K562 (cell line): Measurements from ENCODE around the gene TRIM24. TPM values are rescaled to one million over a fixed set of nuclear protein-coding genes. Genes with fewer than 3 reads are reported as not detected.
A peak's percentile ranks its signal among the peaks of the same experiment; 100 is the strongest.

ENCODE experiments used
- ATAC-seq: fragments of 200-7000 bp; cut with Tn5 transposase; 3 replicates; pipeline ENCODE4 v1.9.1; 2020; ENCODE audit warnings: moderate library complexity
- BruUV-seq: library from RNA; stranded (reverse); fragments of 400-500 nt; replicated peaks from 2 replicates; lab custom pipeline; 2021; lab: Mats Ljungman, UMichigan
- CTCF ChIA-PET: fragments of 300-600 bp; formaldehyde crosslinking; extraction: SDS; loops from one replicate; lab custom pipeline; 2021; ENCODE audit warnings: low intra/inter-chr PET ratio; lab: Yijun Ruan, JAX
- POLR2A ChIA-PET: fragments of 300-600, 350-650 bp; sonication (Branson Sonifier 250); formaldehyde crosslinking; extraction: SDS; loops from one replicate; lab custom pipeline; 2021; ENCODE audit warnings: antibody characterized with exemption, inconsistent platforms; lab: Yijun Ruan, JAX
- DNase-seq, 4 experiments: peaks; one replicate each; pipeline versions ENCODE4 v3.0.0 to v3.0.0-alpha.2; 2011 to 2018; ENCODE audit warnings: low spot score in 3 of 4, mixed read lengths in 3 of 4; ENCODE audit errors: extremely low read depth in 1 of 4
- FAIRE-seq: peaks from 2 replicates; lab custom pipeline; 2011; peaks lifted over from hg19 to GRCh38; lab: Jason Lieb, UNC
- H2AFZ ChIP-seq: 2 replicates; pipeline ENCODE4 v1.6.0; 2011; ENCODE audit warnings: low read depth, low read length, control low read depth, inconsistent platforms
- H3K27ac ChIP-seq: fragments of 200-600 bp; 3 replicates; pipeline ENCODE4 v1.8.0; 2011; ENCODE audit warnings: low read depth, mild to moderate bottlenecking, control low read depth, inconsistent platforms, low read length, moderate library complexity, mixed read lengths; ENCODE audit errors: extremely low read depth
- H3K27me3 ChIP-seq, 2 experiments: fragments of 300-600 bp in 1 of 2; 2 replicates in 1 of 2; 3 replicates in 1 of 2; pipeline versions ENCODE4 v1.6.0 to v1.8.0; 2011; ENCODE audit warnings: inconsistent platforms in 2 of 2, low read length in 2 of 2, mild to moderate bottlenecking in 1 of 2, mixed read lengths in 1 of 2, moderate library complexity in 1 of 2; ENCODE audit not compliant: control insufficient read depth in 2 of 2, insufficient read depth in 2 of 2
- H3K36me3 ChIP-seq: fragments of 300-600 bp; 3 replicates; pipeline ENCODE4 v1.8.0; 2011; ENCODE audit warnings: mild to moderate bottlenecking, low read length, inconsistent platforms; ENCODE audit not compliant: control insufficient read depth, insufficient read depth
- H3K4me1 ChIP-seq, 2 experiments: fragments of 200-600 bp in 1 of 2; replicated peaks in 1 of 2; 2 replicates in 1 of 2; 3 replicates in 1 of 2; pipeline versions ENCODE4 v1.5.1 to v1.8.0; 2011; ENCODE audit warnings: inconsistent platforms in 2 of 2, low read length in 2 of 2, mild to moderate bottlenecking in 1 of 2, mixed read lengths in 1 of 2, moderate library complexity in 1 of 2; ENCODE audit not compliant: control insufficient read depth in 2 of 2, insufficient read depth in 2 of 2
- H3K4me2 ChIP-seq: 2 replicates; pipeline ENCODE4 v1.6.1; 2011; ENCODE audit warnings: low read length, control low read depth, inconsistent platforms, mixed read lengths; ENCODE audit not compliant: insufficient read depth
- H3K4me3 ChIP-seq: fragments of 200-600 bp; sonication (generic), shearing (Covaris generic); 2 replicates; pipeline ENCODE4 v1.5.1; 2016; ENCODE audit warnings: control low read depth, inconsistent platforms
- H3K79me2 ChIP-seq: fragments of 200-600 bp; 3 replicates; pipeline ENCODE4 v1.8.0; 2011; ENCODE audit warnings: low read length, inconsistent platforms; ENCODE audit not compliant: control insufficient read depth, insufficient read depth
- H3K9ac ChIP-seq, 2 experiments: 2 replicates each; pipeline versions ENCODE4 v1.6.0 to v1.6.1; 2011; ENCODE audit warnings: low read depth in 2 of 2, low read length in 2 of 2, control low read depth in 1 of 2, inconsistent platforms in 1 of 2, mild to moderate bottlenecking in 1 of 2, mixed read lengths in 1 of 2; ENCODE audit not compliant: insufficient read depth in 1 of 2
- H3K9me1 ChIP-seq: one replicate; pipeline ENCODE4 v1.6.0; 2011; ENCODE audit warnings: inconsistent platforms, mild to moderate bottlenecking, low read length, moderate library complexity; ENCODE audit not compliant: control insufficient read depth, insufficient read depth
- H3K9me3 ChIP-seq: replicated peaks from 2 replicates; pipeline ENCODE4 v1.5.1; 2011; ENCODE audit warnings: low read depth, low read length, inconsistent platforms; ENCODE audit not compliant: control insufficient read depth, insufficient read depth
- H4K20me1 ChIP-seq: replicated peaks from 2 replicates; pipeline ENCODE4 v1.6.1; 2011; ENCODE audit warnings: low read length, inconsistent platforms, mixed read lengths; ENCODE audit not compliant: control insufficient read depth, insufficient read depth
- ETV6 ChIP-seq, 3 experiments: fragments of 150-350 bp in 1 of 3; sonication (generic) in 1 of 3; formaldehyde crosslinking in 1 of 3; IDR thresholded peaks; 2 replicates each; pipeline versions ENCODE4 v1.6.1 to v1.8.0; 2014 to 2022; ENCODE audit warnings: borderline replicate concordance in 2 of 3, low read depth in 2 of 3, antibody characterized with exemption in 1 of 3, low read length in 1 of 3, mild to moderate bottlenecking in 1 of 3, missing genetic modification reagents in 1 of 3
- HLTF ChIP-seq: fragments of 450-650 bp; IDR thresholded peaks from 2 replicates; pipeline ENCODE4 v1.6.1; 2016
- NR0B1 ChIP-seq: fragments of 450-650 bp; IDR thresholded peaks from one replicate; pipeline ENCODE4 v1.6.1; 2018; ENCODE audit warnings: mild to moderate bottlenecking, moderate library complexity; ENCODE audit not compliant: partially characterized antibody
- RBM39 ChIP-seq: fragments of 200-400 bp; formaldehyde crosslinking; optimal IDR thresholded peaks from 2 replicates; pipeline ENCODE3; 2018; ENCODE audit warnings: low read depth, low read length
- SETDB1 ChIP-seq: IDR thresholded peaks from one replicate; pipeline ENCODE4 v1.6.1; 2012; ENCODE audit warnings: low read length, control low read depth, inconsistent platforms
- SUPT5H ChIP-seq: fragments of 450-650 bp; IDR thresholded peaks from 2 replicates; pipeline ENCODE4 v1.6.1; 2016
- U2AF2 ChIP-seq: fragments of 200-400 bp; formaldehyde crosslinking; optimal IDR thresholded peaks from 2 replicates; pipeline ENCODE3; 2017; ENCODE audit warnings: low read depth, mild to moderate bottlenecking, low read length
- USF1 ChIP-seq: sonication (generic); formaldehyde crosslinking; IDR thresholded peaks from 2 replicates; pipeline ENCODE4 v1.9.0; 2022; ENCODE audit warnings: mild to moderate bottlenecking, missing genetic modification reagents
- ZBTB12 ChIP-seq: fragments of 250-450 bp; sonication (Bioruptor Pico); IDR thresholded peaks from 2 replicates; pipeline ENCODE4 v1.4.0; 2020
- ZNF316 ChIP-seq: fragments of 450-650 bp; IDR thresholded peaks from 2 replicates; pipeline ENCODE4 v1.6.1; 2016
- ZNF398 ChIP-seq: fragments of 250-450 bp; sonication (Bioruptor Pico); IDR thresholded peaks from 2 replicates; pipeline ENCODE4 v1.8.0; 2021; ENCODE audit warnings: moderate library complexity, mild to moderate bottlenecking, inconsistent platforms
- ZNF780A ChIP-seq: fragments of 250-450 bp; sonication (Bioruptor Pico); IDR thresholded peaks from 2 replicates; pipeline ENCODE4 v1.5.0; 2021; ENCODE audit warnings: mild to moderate bottlenecking
- WGBS: fragments of 100-300 bp; shearing (Covaris generic); methylation state at CpG from one replicate; pipeline ENCODE4 v1.1.6; 2016; ENCODE audit warnings: low coverage, mixed read lengths; ENCODE audit not compliant: insufficient coverage; ENCODE audit errors: missing lambda C conversion rate; 5-methylcytosine and 5-hydroxymethylcytosine counted together
- in situ Hi-C: fragments of 300-500 bp; cut with MboI; formaldehyde crosslinking; loops from 4 replicates; pipeline ENCODE4 v1.15.0; 2018; ENCODE audit warnings: inconsistent platforms, mixed read lengths
- intact Hi-C: fragments of 100-400 bp; cut with micrococcal nuclease; formaldehyde crosslinking; loops from 2 replicates; pipeline ENCODE4 v1.14.2; 2022
- polyA plus RNA-seq, 8 experiments: library from polyadenylated mRNA; depleted of rRNA in 4 of 8; stranded (reverse) in 5 of 8; unstranded in 3 of 8; fragments of >200 nt; fragmentation: Nextera tagmentation in 2 of 8; fragmentation: Illumina TruSeq in 1 of 8; extraction: Ambion mirVana in 2 of 8; extraction: Trizol in 1 of 8; gene quantifications; 2 replicates each; pipeline versions ENCODE4 v1.2.1 to v1.2.3, GENCODE V29; 2011 to 2014; ENCODE audit warnings: inconsistent platforms in 1 of 8, missing spikeins in 1 of 8
- total RNA-seq, 7 experiments: library from RNA; depleted of rRNA in 6 of 7; stranded (reverse); fragments of >200 nt in 6 of 7; fragmentation: Illumina TruSeq in 2 of 7; extraction: Trizol in 2 of 7; gene quantifications; 2 replicates each; pipeline versions ENCODE4 v1.2.1 to v1.2.3, GENCODE V29; 2011 to 2021; ENCODE audit warnings: low replicate concordance in 1 of 7
- TF ChIP-seq, protein P1 (sequence below): sonication (generic); formaldehyde crosslinking; IDR thresholded peaks from 2 replicates; pipeline ENCODE4 v1.8.0; 2022; ENCODE audit warnings: mild to moderate bottlenecking, missing genetic modification reagents

The TRIM24 gene
- total and polyA plus RNA-seq, 9 of the 15 experiments (the other 6 are each of a cell fraction or from before 2014, with no cell fraction given): 13.4 to 74.0 (median 41.7) TPM

- POLR2A ChIA-PET: interaction anchor here (0.7 to 1.4 kb wide), 2 partner anchors 10 to 26 kb away, joined by 3 read pairs; no protein-coding TSS in a partner anchor
- in situ Hi-C loops (no loop called here), intact Hi-C loops (no loop called here)
- H3K27ac ChIP-seq: no peak overlapping the region
- DNase-seq: peak in 1 of 4 experiments; percentile 4
- H3K9me3 ChIP-seq: 0 out of 2 replicates have a peak, but pooled peaks cover 4% of the 10 kb centered on the region
- H3K9ac ChIP-seq: no peak overlapping the region
- H3K36me3 ChIP-seq: no peaks in the 10 kb centered on the region
- no peak for FAIRE-seq
- H3K4me1 ChIP-seq: no peaks in the 10 kb centered on the region; a peak in 1 of 5 replicates
- no TSS peak for BruUV-seq
- no peak overlapping the region for H2AFZ ChIP-seq
- H3K79me2 ChIP-seq: no peaks in the 10 kb centered on the region
- H4K20me1 ChIP-seq: no peaks in the 10 kb centered on the region
- no peak overlapping the region for H3K4me3 ChIP-seq
- CTCF ChIA-PET: no interaction called here
- peaks cover 2 to 16% of the 10 kb centered on the region in 2 experiments; a peak in 3 of 5 replicates for H3K27me3 ChIP-seq
- WGBS: 42% methylated on average over 6 of the region's 6 CpGs
- ATAC-seq: peak; percentile 27; the same call in 2 of the 3 replicates
- H3K4me2 ChIP-seq: no peak overlapping the region
- H3K9me1 ChIP-seq: no peaks in the 10 kb centered on the region
- TF ChIP-seq USF1 (CRISPR knock-in tag): no peak
- no peak for TF ChIP-seq ZNF316
- TF ChIP-seq HLTF: no peak
- TF ChIP-seq SUPT5H: no peak
- TF ChIP-seq RBM39: no peak
- TF ChIP-seq ZNF398: no peak
- TF ChIP-seq U2AF2: no peak
- TF ChIP-seq, protein P1, sequence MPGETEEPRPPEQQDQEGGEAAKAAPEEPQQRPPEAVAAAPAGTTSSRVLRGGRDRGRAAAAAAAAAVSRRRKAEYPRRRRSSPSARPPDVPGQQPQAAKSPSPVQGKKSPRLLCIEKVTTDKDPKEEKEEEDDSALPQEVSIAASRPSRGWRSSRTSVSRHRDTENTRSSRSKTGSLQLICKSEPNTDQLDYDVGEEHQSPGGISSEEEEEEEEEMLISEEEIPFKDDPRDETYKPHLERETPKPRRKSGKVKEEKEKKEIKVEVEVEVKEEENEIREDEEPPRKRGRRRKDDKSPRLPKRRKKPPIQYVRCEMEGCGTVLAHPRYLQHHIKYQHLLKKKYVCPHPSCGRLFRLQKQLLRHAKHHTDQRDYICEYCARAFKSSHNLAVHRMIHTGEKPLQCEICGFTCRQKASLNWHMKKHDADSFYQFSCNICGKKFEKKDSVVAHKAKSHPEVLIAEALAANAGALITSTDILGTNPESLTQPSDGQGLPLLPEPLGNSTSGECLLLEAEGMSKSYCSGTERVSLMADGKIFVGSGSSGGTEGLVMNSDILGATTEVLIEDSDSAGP (CRISPR knock-in tag): no peak
- TF ChIP-seq SETDB1: no peak
- TF ChIP-seq ETV6 (IDR thresholded peaks at IDR 0.05; ENCODE audit: borderline replicate concordance in 1 of 2, low read depth in 2 of 2, low read length in 1 of 2): no peak
- no peak for TF ChIP-seq ETV6 (CRISPR knock-in tag; IDR thresholded peaks at IDR 0.05; ENCODE audit: borderline replicate concordance)
- TF ChIP-seq NR0B1: no peak
- no peak for TF ChIP-seq ZNF780A
- no peak for TF ChIP-seq ZBTB12
Observed at GRCh38 chr7:138616085-138616484, 156.0 kb downstream of the TRIM24 start.
